ENCODE measurements around the gene ZNF316. TPM values are rescaled to one million over a fixed set of nuclear protein-coding genes. Genes with fewer than 3 reads are reported as not detected.

ZNF316 gene
- total RNA-seq, 2 donors from 2014 or later = 21.4 to 29.6 TPM

- H3K4me1 ChIP-seq (ENCODE audit: control insufficient read depth, insufficient read depth, low read length) = no peaks in the 10 kb centered on the region
- no peak overlapping the region for H3K4me3 Mint-ChIP-seq
- H3K4me1 Mint-ChIP-seq = peaks cover 12% of the 10 kb centered on the region
- H3K27ac Mint-ChIP-seq = no peak overlapping the region
- no peaks in the 10 kb centered on the region for H3K27me3 ChIP-seq (ENCODE audit: control insufficient read depth, insufficient read depth, low read length, poor library complexity, severe bottlenecking)
- DNase-seq = peak; percentile 31
- H3K36me3 Mint-ChIP-seq (ENCODE audit: low read depth) = peaks cover 30% of the 10 kb centered on the region
- H3K36me3 ChIP-seq (ENCODE audit: control insufficient read depth, insufficient read depth, low read length) = peaks cover 6% of the 10 kb centered on the region
- H3K27ac ChIP-seq (ENCODE audit: low read depth, low read length) = no peak overlapping the region
- 95 to 98% methylated on average over 41 to 48 of the region's 48 CpGs for WGBS, 2 experiments (ENCODE audit: insufficient coverage in 1 of 2, insufficient read length in 1 of 2)
- H3K27me3 Mint-ChIP-seq (ENCODE audit: insufficient read depth) = no peaks in the 10 kb centered on the region
- no peak overlapping the region for H3K9ac ChIP-seq (ENCODE audit: extremely low read depth, low read length, poor library complexity, severe bottlenecking)
- H3K9me3 ChIP-seq (ENCODE audit: control insufficient read depth, low read length) = no peaks in the 10 kb centered on the region
- peaks cover 17% of the 10 kb centered on the region for H3K9me3 Mint-ChIP-seq
- H3K4me3 ChIP-seq (ENCODE audit: low read length) = no peak overlapping the region
- TF ChIP-seq, protein P1, sequence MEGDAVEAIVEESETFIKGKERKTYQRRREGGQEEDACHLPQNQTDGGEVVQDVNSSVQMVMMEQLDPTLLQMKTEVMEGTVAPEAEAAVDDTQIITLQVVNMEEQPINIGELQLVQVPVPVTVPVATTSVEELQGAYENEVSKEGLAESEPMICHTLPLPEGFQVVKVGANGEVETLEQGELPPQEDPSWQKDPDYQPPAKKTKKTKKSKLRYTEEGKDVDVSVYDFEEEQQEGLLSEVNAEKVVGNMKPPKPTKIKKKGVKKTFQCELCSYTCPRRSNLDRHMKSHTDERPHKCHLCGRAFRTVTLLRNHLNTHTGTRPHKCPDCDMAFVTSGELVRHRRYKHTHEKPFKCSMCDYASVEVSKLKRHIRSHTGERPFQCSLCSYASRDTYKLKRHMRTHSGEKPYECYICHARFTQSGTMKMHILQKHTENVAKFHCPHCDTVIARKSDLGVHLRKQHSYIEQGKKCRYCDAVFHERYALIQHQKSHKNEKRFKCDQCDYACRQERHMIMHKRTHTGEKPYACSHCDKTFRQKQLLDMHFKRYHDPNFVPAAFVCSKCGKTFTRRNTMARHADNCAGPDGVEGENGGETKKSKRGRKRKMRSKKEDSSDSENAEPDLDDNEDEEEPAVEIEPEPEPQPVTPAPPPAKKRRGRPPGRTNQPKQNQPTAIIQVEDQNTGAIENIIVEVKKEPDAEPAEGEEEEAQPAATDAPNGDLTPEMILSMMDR (conservative IDR thresholded peaks at IDR 0.05) = no peak
Observed at GRCh38 chr7:6654842-6655610, 17.9 kb downstream of the ZNF316 start.

DNA sequence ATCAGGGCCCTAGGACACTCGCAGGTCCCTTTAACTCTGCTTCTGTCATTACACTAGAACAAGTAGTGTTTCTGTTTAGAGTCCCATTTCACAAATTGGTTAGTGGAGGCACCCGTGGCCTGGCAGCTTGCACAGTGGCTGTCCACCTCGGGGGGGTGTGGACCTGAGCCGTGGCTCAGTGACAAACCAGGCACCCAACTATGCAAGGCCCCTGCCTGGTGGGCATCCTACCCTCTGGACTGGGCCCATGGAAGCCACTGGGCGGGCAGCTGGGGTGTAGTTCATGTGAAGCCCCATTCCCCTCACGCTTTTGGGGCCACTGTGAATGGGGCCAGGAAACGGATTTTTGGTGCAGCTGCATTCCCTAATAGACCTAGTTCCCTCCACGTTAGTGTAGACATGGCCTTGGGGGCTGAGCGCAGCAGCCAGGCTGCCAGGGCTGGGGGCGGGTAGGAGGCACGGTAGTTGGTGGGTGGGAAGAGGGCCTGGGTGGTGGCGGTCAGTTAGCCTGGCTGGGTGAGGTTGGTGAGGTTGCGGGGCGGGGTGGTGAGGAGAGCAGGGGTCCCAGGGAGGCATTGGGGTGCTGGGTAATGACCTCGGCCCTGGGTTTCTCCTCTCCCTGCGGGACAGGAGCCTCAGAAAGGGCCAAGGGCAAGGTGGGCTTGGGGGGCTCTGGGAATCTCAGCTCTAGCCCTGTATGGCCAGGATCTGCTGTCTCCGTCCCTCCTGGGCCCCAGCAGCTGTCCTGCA lies 18.7 kb downstream of the ZNF316 start:
- H3K4me3 Mint-ChIP-seq = no peak overlapping the region
- no peak overlapping the region for H3K9ac ChIP-seq (ENCODE audit: extremely low read depth, low read length, poor library complexity, severe bottlenecking)
- H3K27ac ChIP-seq (ENCODE audit: low read depth, low read length) = no peak overlapping the region
- WGBS, 2 experiments (ENCODE audit: insufficient coverage in 1 of 2, insufficient read length in 1 of 2) = 93 to 96% methylated on average over 7 to 17 of the region's 17 CpGs
- H3K4me1 Mint-ChIP-seq = peaks cover 12% of the 10 kb centered on the region
- peaks cover 22% of the 10 kb centered on the region for H3K36me3 Mint-ChIP-seq (ENCODE audit: low read depth)
- peak; percentile 36 for DNase-seq
- no peak overlapping the region for H3K4me3 ChIP-seq (ENCODE audit: low read length)
- TF ChIP-seq, protein P1 (conservative IDR thresholded peaks at IDR 0.05) = no peak
- no peaks in the 10 kb centered on the region for H3K4me1 ChIP-seq (ENCODE audit: control insufficient read depth, insufficient read depth, low read length)
- H3K27me3 Mint-ChIP-seq (ENCODE audit: insufficient read depth) = peaks cover 2% of the 10 kb centered on the region
- no peaks in the 10 kb centered on the region for H3K27me3 ChIP-seq (ENCODE audit: control insufficient read depth, insufficient read depth, low read length, poor library complexity, severe bottlenecking)
- H3K27ac Mint-ChIP-seq = no peak overlapping the region
- H3K36me3 ChIP-seq (ENCODE audit: control insufficient read depth, insufficient read depth, low read length) = peaks cover 6% of the 10 kb centered on the region
- H3K9me3 Mint-ChIP-seq = peaks cover 15% of the 10 kb centered on the region
- H3K9me3 ChIP-seq (ENCODE audit: control insufficient read depth, low read length) = no peaks in the 10 kb centered on the region

- Mint-ChIP-seq H3K27ac (no peak overlapping the region), H3K4me3 (no peak overlapping the region), H3K4me1 (peaks cover 12% of the 10 kb centered on the region), H3K36me3 (ENCODE audit: low read depth) (peaks cover 18% of the 10 kb centered on the region), H3K27me3 (ENCODE audit: insufficient read depth) (peaks cover 2% of the 10 kb centered on the region), H3K9me3 (peaks cover 12% of the 10 kb centered on the region)
- TF ChIP-seq, protein P1 (conservative IDR thresholded peaks at IDR 0.05) = no peak
- Histone ChIP-seq H3K27me3 (ENCODE audit: control insufficient read depth, insufficient read depth, low read length, poor library complexity, severe bottlenecking) (no peaks in the 10 kb centered on the region), H3K9me3 (ENCODE audit: control insufficient read depth, low read length) (no peaks in the 10 kb centered on the region), H3K4me1 (ENCODE audit: control insufficient read depth, insufficient read depth, low read length) (no peaks in the 10 kb centered on the region), H3K9ac (ENCODE audit: extremely low read depth, low read length, poor library complexity, severe bottlenecking) (no peak overlapping the region), H3K4me3 (ENCODE audit: low read length) (no peak overlapping the region), H3K27ac (ENCODE audit: low read depth, low read length) (no peak overlapping the region), H3K36me3 (ENCODE audit: control insufficient read depth, insufficient read depth, low read length) (peaks cover 6% of the 10 kb centered on the region)
- peak; percentile 29 for DNase-seq
- 96 to 97% methylated on average over 7 to 9 of the region's 9 CpGs for WGBS, 2 experiments (ENCODE audit: insufficient coverage in 1 of 2, insufficient read length in 1 of 2)
Observed at GRCh38 chr7:6656413-6656812, 19.3 kb downstream of the ZNF316 start.

Data from endodermal cell (in vitro differentiated cells).